ENCODE results near the gene GRM4. TPM values are rescaled to one million over a fixed set of nuclear protein-coding genes. Genes with fewer than 3 reads are reported as not detected.

The GRM4 gene
- total RNA-seq, 1 experiment from 2014 or later = not detected

DNA sequence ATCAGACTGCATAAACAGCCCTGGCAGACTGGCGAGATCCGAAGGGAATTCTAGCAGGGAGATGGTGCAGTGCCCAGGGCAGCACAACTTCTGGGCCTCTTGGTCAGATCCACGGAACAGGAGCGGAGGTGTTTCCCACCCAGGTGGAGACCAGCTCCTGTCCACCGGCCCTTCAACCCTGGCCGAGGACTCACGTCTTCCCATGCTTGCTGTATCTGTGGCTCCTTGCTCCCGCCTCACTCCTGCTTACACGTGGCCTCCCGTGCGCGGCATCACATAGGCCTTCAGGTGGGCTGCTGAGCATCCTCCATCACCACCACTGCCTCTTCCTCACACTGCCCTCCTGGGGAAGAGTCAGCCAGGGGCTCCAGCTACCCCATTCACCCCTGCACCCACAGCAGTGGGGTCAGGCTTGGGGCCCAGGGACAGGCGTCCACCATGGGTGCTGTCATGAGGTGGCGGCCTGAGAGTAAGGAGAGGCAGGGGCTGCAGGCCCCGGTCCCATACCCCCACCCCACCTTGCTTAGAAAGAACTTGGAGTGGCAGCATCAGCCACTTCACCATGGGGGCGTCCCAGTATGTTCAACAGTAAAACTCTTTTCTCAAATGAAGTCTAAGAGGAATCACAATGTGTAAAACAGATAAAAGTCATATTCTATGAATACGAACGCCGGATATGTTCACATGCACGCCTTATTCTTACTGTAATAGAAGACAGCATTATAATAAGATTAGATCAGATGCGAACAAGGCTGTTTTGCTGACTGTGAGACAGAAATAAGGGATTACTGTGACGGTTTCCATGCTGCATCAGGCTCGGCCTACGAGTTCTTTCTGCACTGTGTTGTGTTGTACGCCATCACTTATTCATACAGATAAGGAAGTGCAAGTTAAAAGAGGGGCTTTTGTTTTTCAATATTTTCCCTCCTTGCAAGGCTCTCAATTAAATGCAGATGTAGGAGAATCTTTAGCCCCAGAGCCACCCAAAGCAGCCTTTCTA, 165.4 kb downstream of the GRM4 start:
- H3K36me3 Mint-ChIP-seq (ENCODE audit: insufficient read depth, unreplicated experiment) = no peaks in the 10 kb centered on the region
- ChIA-PET POLR2A (no interaction called here), CTCF (no interaction called here)
- TF ChIP-seq, protein P1, sequence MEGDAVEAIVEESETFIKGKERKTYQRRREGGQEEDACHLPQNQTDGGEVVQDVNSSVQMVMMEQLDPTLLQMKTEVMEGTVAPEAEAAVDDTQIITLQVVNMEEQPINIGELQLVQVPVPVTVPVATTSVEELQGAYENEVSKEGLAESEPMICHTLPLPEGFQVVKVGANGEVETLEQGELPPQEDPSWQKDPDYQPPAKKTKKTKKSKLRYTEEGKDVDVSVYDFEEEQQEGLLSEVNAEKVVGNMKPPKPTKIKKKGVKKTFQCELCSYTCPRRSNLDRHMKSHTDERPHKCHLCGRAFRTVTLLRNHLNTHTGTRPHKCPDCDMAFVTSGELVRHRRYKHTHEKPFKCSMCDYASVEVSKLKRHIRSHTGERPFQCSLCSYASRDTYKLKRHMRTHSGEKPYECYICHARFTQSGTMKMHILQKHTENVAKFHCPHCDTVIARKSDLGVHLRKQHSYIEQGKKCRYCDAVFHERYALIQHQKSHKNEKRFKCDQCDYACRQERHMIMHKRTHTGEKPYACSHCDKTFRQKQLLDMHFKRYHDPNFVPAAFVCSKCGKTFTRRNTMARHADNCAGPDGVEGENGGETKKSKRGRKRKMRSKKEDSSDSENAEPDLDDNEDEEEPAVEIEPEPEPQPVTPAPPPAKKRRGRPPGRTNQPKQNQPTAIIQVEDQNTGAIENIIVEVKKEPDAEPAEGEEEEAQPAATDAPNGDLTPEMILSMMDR (IDR thresholded peaks at IDR 0.05; ENCODE audit: unreplicated experiment) = no peak
- H3K27ac Mint-ChIP-seq (ENCODE audit: low read depth, unreplicated experiment) = no peak overlapping the region
- H3K4me1 Mint-ChIP-seq (ENCODE audit: insufficient read depth, unreplicated experiment) = no peaks in the 10 kb centered on the region
- no TSS peak for BruUV-seq (replicated peaks)
- intact Hi-C loops (cut with micrococcal nuclease) = no loop called here
- peaks cover 38% of the 10 kb centered on the region for H3K27me3 Mint-ChIP-seq (ENCODE audit: insufficient read depth, unreplicated experiment)
- H3K9me3 Mint-ChIP-seq (ENCODE audit: unreplicated experiment) = no peaks in the 10 kb centered on the region
- H3K4me3 Mint-ChIP-seq (ENCODE audit: unreplicated experiment) = no peak overlapping the region
- DNase-seq (ENCODE audit: unreplicated experiment) = no peak

DNA sequence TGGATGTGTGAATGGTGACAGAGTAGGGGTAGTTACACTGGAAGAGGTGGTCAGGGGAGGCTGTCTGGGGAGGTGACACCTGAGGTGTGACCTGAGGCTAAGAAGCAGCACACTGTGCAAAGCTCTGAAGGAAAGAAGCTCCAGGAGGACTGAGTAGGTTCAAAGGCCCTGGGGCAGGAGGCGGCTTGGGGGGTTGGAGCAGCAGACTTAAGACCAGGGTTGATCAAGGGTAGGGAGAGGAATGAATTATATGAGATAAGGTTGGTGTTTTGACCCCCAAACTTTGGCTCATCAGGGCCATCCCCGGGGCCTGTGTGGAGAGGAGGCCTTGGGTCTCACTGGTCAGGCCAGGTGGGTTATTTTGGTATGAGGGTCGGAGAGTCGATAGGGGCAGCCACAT, 166.1 kb downstream of the GRM4 start:
- no peaks in the 10 kb centered on the region for H3K36me3 Mint-ChIP-seq (ENCODE audit: insufficient read depth, unreplicated experiment)
- no peak overlapping the region for H3K27ac Mint-ChIP-seq (ENCODE audit: low read depth, unreplicated experiment)
- no peak overlapping the region for H3K4me3 Mint-ChIP-seq (ENCODE audit: unreplicated experiment)
- ChIA-PET CTCF (no interaction called here), POLR2A (no interaction called here)
- no TSS peak for BruUV-seq (replicated peaks)
- TF ChIP-seq, protein P1 (IDR thresholded peaks at IDR 0.05; ENCODE audit: unreplicated experiment) = no peak
- H3K4me1 Mint-ChIP-seq (ENCODE audit: insufficient read depth, unreplicated experiment) = no peaks in the 10 kb centered on the region
- no peaks in the 10 kb centered on the region for H3K9me3 Mint-ChIP-seq (ENCODE audit: unreplicated experiment)
- DNase-seq (ENCODE audit: unreplicated experiment) = no peak
- intact Hi-C loops (cut with micrococcal nuclease) = no loop called here
- peaks cover 32% of the 10 kb centered on the region for H3K27me3 Mint-ChIP-seq (ENCODE audit: insufficient read depth, unreplicated experiment)

DNA sequence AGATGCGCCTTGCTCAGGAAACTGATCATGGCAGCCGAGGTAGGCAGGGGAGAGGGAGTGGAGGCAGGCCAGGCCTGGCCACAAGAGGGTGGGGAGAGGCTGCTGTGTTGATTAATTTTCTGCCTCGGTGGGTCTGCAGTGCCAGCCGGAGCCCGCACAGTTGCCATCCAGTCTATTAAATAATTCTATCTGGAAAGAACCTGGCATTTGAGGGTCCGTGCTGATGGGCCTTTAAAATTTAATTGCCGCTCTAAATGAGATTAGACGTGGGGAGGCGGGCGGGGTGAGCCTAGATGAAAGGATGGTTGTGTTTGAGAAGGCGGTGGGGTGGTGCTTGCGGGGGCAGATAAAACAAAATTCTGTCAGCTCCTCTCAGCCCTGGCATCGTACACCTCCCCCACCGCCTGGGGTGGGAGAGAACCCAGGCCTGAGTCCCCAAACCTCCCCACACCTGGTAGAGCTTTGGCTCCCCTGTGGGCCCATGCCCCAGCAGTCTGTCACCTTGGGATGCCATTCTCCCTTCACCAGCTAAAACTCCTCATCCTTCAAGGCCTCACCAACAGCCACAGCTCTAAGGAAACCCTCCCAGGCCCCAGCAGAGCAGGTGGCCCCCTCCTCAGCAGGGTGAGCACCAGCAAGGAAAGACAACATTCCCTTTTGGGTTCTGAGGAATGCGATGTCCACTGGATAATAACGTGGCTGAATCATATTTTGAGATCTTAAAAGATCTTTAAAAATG, 167.3 kb downstream of the GRM4 start:
- intact Hi-C loops (cut with micrococcal nuclease) = no loop called here
- H3K36me3 Mint-ChIP-seq (ENCODE audit: insufficient read depth, unreplicated experiment) = no peaks in the 10 kb centered on the region
- no peak overlapping the region for H3K4me3 Mint-ChIP-seq (ENCODE audit: unreplicated experiment)
- ChIA-PET CTCF (no interaction called here), POLR2A (no interaction called here)
- DNase-seq (ENCODE audit: unreplicated experiment) = no peak
- H3K27me3 Mint-ChIP-seq (ENCODE audit: insufficient read depth, unreplicated experiment) = peaks cover 32% of the 10 kb centered on the region
- TF ChIP-seq, protein P1 (IDR thresholded peaks at IDR 0.05; ENCODE audit: unreplicated experiment) = no peak
- no peak overlapping the region for H3K27ac Mint-ChIP-seq (ENCODE audit: low read depth, unreplicated experiment)
- H3K9me3 Mint-ChIP-seq (ENCODE audit: unreplicated experiment) = no peaks in the 10 kb centered on the region
- BruUV-seq (replicated peaks) = no TSS peak
- no peaks in the 10 kb centered on the region for H3K4me1 Mint-ChIP-seq (ENCODE audit: insufficient read depth, unreplicated experiment)

DNA sequence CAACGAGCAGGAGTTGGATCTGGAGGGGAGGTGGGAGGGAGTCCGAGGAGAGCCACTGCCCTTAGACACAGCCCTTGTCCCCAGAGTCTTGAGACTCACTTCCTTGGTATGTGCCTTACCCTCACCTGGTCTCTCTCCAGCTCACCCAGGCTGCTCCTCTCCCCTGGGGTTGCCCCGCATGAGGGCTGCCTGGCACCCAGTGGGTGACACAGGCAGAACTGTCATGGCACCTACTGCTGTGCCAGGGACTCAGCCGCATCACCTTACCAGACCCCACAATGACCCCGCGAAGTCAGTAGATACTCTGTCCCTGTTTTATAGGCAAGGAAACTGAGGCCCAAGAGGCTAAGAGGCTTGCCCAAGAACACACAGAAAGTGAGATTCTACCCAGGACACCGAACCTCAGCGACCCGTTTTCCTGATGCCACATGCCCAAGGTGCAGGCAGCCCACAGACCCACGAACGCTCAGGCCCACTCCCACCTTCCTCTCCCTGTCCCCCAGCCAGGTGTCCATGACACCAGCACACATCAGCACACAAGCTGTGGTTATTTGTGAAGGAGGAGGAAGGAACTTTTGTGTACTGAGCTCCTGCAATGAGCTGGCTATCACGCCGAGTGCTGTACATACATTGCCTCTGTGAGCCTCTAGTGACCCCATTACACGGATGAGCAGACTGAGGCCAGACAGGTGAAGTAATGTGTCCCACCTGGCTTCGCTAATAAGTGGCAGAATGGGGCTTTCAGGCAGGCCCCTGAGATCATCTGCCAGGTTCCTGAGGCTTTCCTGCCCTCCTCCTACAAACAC, 168.1 kb downstream of the GRM4 start:
- Mint-ChIP-seq H3K27me3 (ENCODE audit: insufficient read depth, unreplicated experiment) (peaks cover 35% of the 10 kb centered on the region), H3K4me3 (ENCODE audit: unreplicated experiment) (no peak overlapping the region), H3K27ac (ENCODE audit: low read depth, unreplicated experiment) (no peak overlapping the region), H3K9me3 (ENCODE audit: unreplicated experiment) (no peaks in the 10 kb centered on the region), H3K4me1 (ENCODE audit: insufficient read depth, unreplicated experiment) (no peaks in the 10 kb centered on the region), H3K36me3 (ENCODE audit: insufficient read depth, unreplicated experiment) (no peaks in the 10 kb centered on the region)
- ChIA-PET POLR2A (no interaction called here), CTCF (no interaction called here)
- BruUV-seq (replicated peaks) = no TSS peak
- intact Hi-C loops (cut with micrococcal nuclease) = no loop called here
- TF ChIP-seq, protein P1 (IDR thresholded peaks at IDR 0.05; ENCODE audit: unreplicated experiment) = no peak
- no peak for DNase-seq (ENCODE audit: unreplicated experiment)

Data from MCF 10A (cell line).